OCI-LY7 (cell line): ENCODE data around the gene CCT2. TPM values are rescaled to one million over a fixed set of nuclear protein-coding genes. Genes with fewer than 3 reads are reported as not detected.

Experiments
- BruUV-seq: library from RNA; stranded (reverse); fragments of 400-500 nt; replicated peaks from 2 replicates; lab custom pipeline; 2021; lab: Mats Ljungman, UMichigan
- CTCF ChIA-PET: fragments of 300-600 bp; sonication (Branson Sonifier 250); formaldehyde crosslinking; loops from one replicate; lab custom pipeline; 2022; ENCODE audit warnings: antibody characterized with exemption; ENCODE audit not compliant: unreplicated experiment; lab: Charles Lee
- POLR2A ChIA-PET: fragments of 300-600 bp; sonication (Branson Sonifier 250); formaldehyde crosslinking; loops from one replicate; lab custom pipeline; 2022; ENCODE audit warnings: antibody characterized with exemption; lab: Charles Lee
- DNase-seq: peaks from one replicate; pipeline ENCODE4 v3.0.0-alpha.2; 2015; ENCODE audit warnings: low spot score
- H2AFZ ChIP-seq: fragments of 200-600 bp; sonication (generic), shearing (Covaris generic); 2 replicates; pipeline ENCODE4 v1.6.1; 2014; ENCODE audit warnings: mild to moderate bottlenecking, antibody characterized with exemption, low read length, moderate library complexity
- H3K27ac ChIP-seq: fragments of 200-600 bp; sonication (generic); 2 replicates; pipeline ENCODE4 v1.5.1; 2014; ENCODE audit warnings: mixed run types, low read depth, mild to moderate bottlenecking, moderate library complexity, low read length, inconsistent platforms; ENCODE audit not compliant: poor library complexity, severe bottlenecking
- H3K36me3 ChIP-seq: fragments of 200-600 bp; sonication (generic); 2 replicates; pipeline ENCODE4 v1.6.1; 2014; ENCODE audit warnings: mild to moderate bottlenecking, antibody characterized with exemption, low read length, moderate library complexity, mixed read lengths; ENCODE audit not compliant: insufficient read depth
- H3K4me1 ChIP-seq: fragments of 200-600 bp; sonication (generic); 2 replicates; pipeline ENCODE4 v1.5.1; 2014; ENCODE audit warnings: mild to moderate bottlenecking, low read length; ENCODE audit not compliant: insufficient read depth, poor library complexity, severe bottlenecking
- H3K4me2 ChIP-seq: fragments of 200-600 bp; sonication (generic); 2 replicates; pipeline ENCODE4 v1.6.1; 2014; ENCODE audit warnings: mild to moderate bottlenecking, low read length
- H3K4me3 ChIP-seq: fragments of 200-600 bp; sonication (generic); 2 replicates; pipeline ENCODE4 v1.5.1; 2014; ENCODE audit warnings: mild to moderate bottlenecking, low read depth, low read length; ENCODE audit not compliant: poor library complexity, severe bottlenecking
- H3K79me2 ChIP-seq: fragments of 200-600 bp; sonication (generic); 2 replicates; pipeline ENCODE4 v1.6.1; 2016; ENCODE audit warnings: low read depth, mild to moderate bottlenecking, low read length, moderate library complexity, mixed read lengths; ENCODE audit not compliant: insufficient read depth
- H3K9me2 ChIP-seq: fragments of 200-600 bp; sonication (generic); 2 replicates; pipeline ENCODE4 v1.6.1; 2016; ENCODE audit warnings: mild to moderate bottlenecking, low read length, mixed read lengths; ENCODE audit not compliant: insufficient read depth
- H3K9me3 ChIP-seq: fragments of 200-600 bp; sonication (generic); 2 replicates; pipeline ENCODE4 v1.6.1; 2014; ENCODE audit warnings: mild to moderate bottlenecking, mixed run types, low read length, mixed read lengths
- H4K20me1 ChIP-seq: fragments of 200-600 bp; sonication (generic); 2 replicates; pipeline ENCODE4 v1.6.1; 2014; ENCODE audit warnings: mild to moderate bottlenecking, antibody characterized with exemption, low read length, moderate library complexity, mixed read lengths; ENCODE audit not compliant: insufficient read depth
- CTCF ChIP-seq: fragments of 200-600 bp; sonication (generic); conservative IDR thresholded peaks from 2 replicates; pipeline ENCODE4 v1.5.1; 2014; ENCODE audit warnings: mild to moderate bottlenecking, antibody characterized with exemption, low read length, moderate library complexity, mixed read lengths
- EZH2phosphoT487 ChIP-seq: fragments of 200-600 bp; sonication (generic); IDR thresholded peaks from 2 replicates; pipeline ENCODE4 v1.6.1; 2018; ENCODE audit warnings: low read depth, borderline replicate concordance, mild to moderate bottlenecking, mixed run types, antibody characterized with exemption, low read length, moderate library complexity, mixed read lengths
- intact Hi-C: fragments of 100-400 bp; cut with micrococcal nuclease; formaldehyde crosslinking; loops from one replicate; pipeline ENCODE4 v1.10.0; 2022; ENCODE audit not compliant: unreplicated experiment
- total RNA-seq, 2 experiments: library from RNA; depleted of rRNA in 1 of 2; stranded (reverse); fragments of >200 nt in 1 of 2; shearing (Covaris generic) in 1 of 2; gene quantifications; 2 replicates each; pipeline ENCODE4 v1.2.3, GENCODE V29; 2014 to 2022

CCT2 gene
- total RNA-seq, 2 experiments from 2014 or later = 248 to 317 TPM

GRCh38 chr12:69566603-69567002, 18.7 kb upstream of the CCT2 start:
- no peak overlapping the region for H3K4me3 ChIP-seq
- peaks cover 41% of the 10 kb centered on the region for H3K36me3 ChIP-seq
- no TSS peak for BruUV-seq
- no peaks in the 10 kb centered on the region for H3K9me2 ChIP-seq
- H4K20me1 ChIP-seq = no peaks in the 10 kb centered on the region
- TF ChIP-seq CTCF (no peak; the same call in 1 of the 2 replicates), EZH2phosphoT487 (no peak)
- CTCF ChIA-PET = interaction anchor here (0.6 kb wide), 1 partner anchor 226 kb away, joined by 3 read pairs; no protein-coding TSS in a partner anchor
- intact Hi-C loops = no loop called here
- no peaks in the 10 kb centered on the region for H3K4me1 ChIP-seq
- H3K4me2 ChIP-seq = no peak overlapping the region
- H3K79me2 ChIP-seq = no peaks in the 10 kb centered on the region
- no peak for DNase-seq
- no peak overlapping the region for H2AFZ ChIP-seq
- no peaks in the 10 kb centered on the region for H3K9me3 ChIP-seq
- no peak overlapping the region for H3K27ac ChIP-seq
- POLR2A ChIA-PET = interaction anchor here (0.6 to 1.8 kb wide), 5 partner anchors 10 to 425 kb away, joined by 3 to 6 read pairs (median 4); no protein-coding TSS in a partner anchor

GRCh38 chr12:69569236-69569635, 16.0 kb upstream of the CCT2 start:
- TF ChIP-seq CTCF (no peak), EZH2phosphoT487 (no peak)
- H3K9me3 ChIP-seq = no peaks in the 10 kb centered on the region
- ChIA-PET CTCF (no interaction called here), POLR2A (interaction anchor here (0.7 to 1.1 kb wide), 2 partner anchors 217 to 248 kb away, joined by 3 read pairs; no protein-coding TSS in a partner anchor)
- intact Hi-C loops = no loop called here
- no peaks in the 10 kb centered on the region for H3K79me2 ChIP-seq
- H3K36me3 ChIP-seq = peaks cover 45% of the 10 kb centered on the region
- H4K20me1 ChIP-seq = no peaks in the 10 kb centered on the region
- no peak overlapping the region for H3K4me2 ChIP-seq
- no TSS peak for BruUV-seq
- no peak overlapping the region for H3K4me3 ChIP-seq
- H3K27ac ChIP-seq = no peak overlapping the region
- no peaks in the 10 kb centered on the region for H3K9me2 ChIP-seq
- DNase-seq = no peak
- no peak overlapping the region for H2AFZ ChIP-seq
- H3K4me1 ChIP-seq = no peaks in the 10 kb centered on the region

GRCh38 chr12:69570000-69570516, 15.2 kb upstream of the CCT2 start:
- Histone ChIP-seq H3K4me3 (no peak overlapping the region), H3K27ac (no peak overlapping the region), H3K79me2 (no peaks in the 10 kb centered on the region), H3K4me2 (no peak overlapping the region), H3K9me2 (no peaks in the 10 kb centered on the region), H3K9me3 (no peaks in the 10 kb centered on the region), H3K4me1 (no peaks in the 10 kb centered on the region), H3K36me3 (peaks cover 48% of the 10 kb centered on the region), H4K20me1 (no peaks in the 10 kb centered on the region), H2AFZ (no peak overlapping the region)
- no TSS peak for BruUV-seq
- TF ChIP-seq EZH2phosphoT487 = no peak
- no peak for TF ChIP-seq CTCF
- DNase-seq = no peak
- ChIA-PET CTCF (no interaction called here), POLR2A (interaction anchor here (0.6 to 1.5 kb wide), 5 partner anchors 10 to 742 kb away, joined by 3 to 12 read pairs (median 3); no protein-coding TSS in a partner anchor)
- intact Hi-C loops = loop anchor here (1.0 to 10.0 kb wide), 5 partner anchors 99 to 415 kb away; no protein-coding TSS in a partner anchor
